Fibroblast of pulmonary artery (primary cell): ENCODE measurements around the gene GFOD1.

ENCODE experiments used
- DNase-seq: peaks from one replicate; pipeline ENCODE4 v3.0.0-alpha.2; 2010; ENCODE audit warnings: low read depth
- H3K4me3 ChIP-seq: replicated peaks from 2 replicates; pipeline ENCODE4 v1.5.1; 2011; ENCODE audit warnings: low read depth, mild to moderate bottlenecking, control low read depth, low read length, moderate library complexity
- CTCF ChIP-seq: IDR thresholded peaks from 2 replicates; pipeline ENCODE4 v1.5.1; 2011; ENCODE audit warnings: mild to moderate bottlenecking, control low read depth, low read length, inconsistent platforms; ENCODE audit errors: missing control alignments

Gene GFOD1

GRCh38 chr6:13479206-13479800 lies 8.1 kb downstream of the GFOD1 start:
- DNase-seq = no peak
- no peak for TF ChIP-seq CTCF
- no peak overlapping the region for H3K4me3 ChIP-seq

GRCh38 chr6:13478525-13478966 lies 8.9 kb downstream of the GFOD1 start:
- no peak for DNase-seq
- H3K4me3 ChIP-seq = no peak overlapping the region
- no peak for TF ChIP-seq CTCF

GRCh38 chr6:13474787-13475186 lies 12.6 kb downstream of the GFOD1 start:
- no peak for DNase-seq
- H3K4me3 ChIP-seq = no peak overlapping the region
- TF ChIP-seq CTCF = no peak

DNA sequence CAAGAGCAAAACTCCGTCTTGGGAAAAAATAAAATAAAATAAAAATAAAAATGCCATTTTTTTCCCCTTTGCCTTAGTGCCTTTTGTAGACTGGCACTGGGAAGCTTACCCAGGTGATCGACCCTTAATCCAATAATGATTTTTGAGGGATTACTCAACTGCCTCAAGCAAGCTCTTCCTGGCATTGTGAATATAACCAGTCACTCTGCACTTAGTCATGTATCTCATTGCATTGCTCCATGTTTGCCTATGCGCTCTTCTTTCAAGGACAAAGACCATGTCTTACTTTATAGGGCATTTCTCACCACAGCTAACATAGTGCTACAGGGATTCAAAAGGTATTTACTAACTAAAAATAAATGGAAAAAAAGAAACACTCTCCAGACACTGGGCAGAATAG lies 13.0 kb downstream of the GFOD1 start:
- H3K4me3 ChIP-seq = no peak overlapping the region
- TF ChIP-seq CTCF = no peak
- peak; percentile 48 for DNase-seq

- no peak for TF ChIP-seq CTCF
- no peak for DNase-seq
- H3K4me3 ChIP-seq = no peak overlapping the region
Measured at GRCh38 chr6:13473768-13474165, 13.6 kb downstream of the GFOD1 start.

GRCh38 chr6:13472976-13473767 lies 14.2 kb downstream of the GFOD1 start:
- no peak for TF ChIP-seq CTCF
- no peak for DNase-seq
- no peak overlapping the region for H3K4me3 ChIP-seq
